GM12875 (cell line): Measurements from ENCODE around the gene SANBR.

ENCODE experiments used
- H3K4me3 ChIP-seq: one replicate; pipeline ENCODE4 v1.5.1; 2011; ENCODE audit warnings: low read depth, low read length, control low read depth
- TF ChIP-seq, protein P1 (sequence below): IDR thresholded peaks from 2 replicates; pipeline ENCODE4 v1.5.1; 2011; ENCODE audit warnings: low read depth, mild to moderate bottlenecking, control low read depth, inconsistent platforms, low read length, moderate library complexity, borderline replicate concordance; ENCODE audit not compliant: insufficient read depth

Gene SANBR

DNA sequence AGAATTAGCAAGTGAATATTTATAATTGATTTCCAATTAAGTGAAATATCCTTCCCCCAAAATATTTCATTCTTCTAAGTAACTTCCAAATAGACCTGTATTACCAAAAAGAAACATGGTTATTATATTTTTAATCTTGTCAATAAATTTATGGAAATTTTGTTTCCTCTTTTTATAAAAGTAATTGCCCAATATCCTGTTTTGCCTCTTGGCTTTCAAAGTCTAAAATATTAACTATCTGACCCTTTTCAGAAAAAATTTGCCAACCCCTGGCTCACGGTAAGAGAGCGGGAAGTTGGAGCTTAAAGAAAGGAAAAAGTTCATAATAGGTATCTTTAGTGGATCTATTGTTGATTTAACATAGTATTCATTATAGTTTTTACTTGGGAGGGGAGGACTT is 20.4 kb upstream of the SANBR start:
- TF ChIP-seq, protein P1, sequence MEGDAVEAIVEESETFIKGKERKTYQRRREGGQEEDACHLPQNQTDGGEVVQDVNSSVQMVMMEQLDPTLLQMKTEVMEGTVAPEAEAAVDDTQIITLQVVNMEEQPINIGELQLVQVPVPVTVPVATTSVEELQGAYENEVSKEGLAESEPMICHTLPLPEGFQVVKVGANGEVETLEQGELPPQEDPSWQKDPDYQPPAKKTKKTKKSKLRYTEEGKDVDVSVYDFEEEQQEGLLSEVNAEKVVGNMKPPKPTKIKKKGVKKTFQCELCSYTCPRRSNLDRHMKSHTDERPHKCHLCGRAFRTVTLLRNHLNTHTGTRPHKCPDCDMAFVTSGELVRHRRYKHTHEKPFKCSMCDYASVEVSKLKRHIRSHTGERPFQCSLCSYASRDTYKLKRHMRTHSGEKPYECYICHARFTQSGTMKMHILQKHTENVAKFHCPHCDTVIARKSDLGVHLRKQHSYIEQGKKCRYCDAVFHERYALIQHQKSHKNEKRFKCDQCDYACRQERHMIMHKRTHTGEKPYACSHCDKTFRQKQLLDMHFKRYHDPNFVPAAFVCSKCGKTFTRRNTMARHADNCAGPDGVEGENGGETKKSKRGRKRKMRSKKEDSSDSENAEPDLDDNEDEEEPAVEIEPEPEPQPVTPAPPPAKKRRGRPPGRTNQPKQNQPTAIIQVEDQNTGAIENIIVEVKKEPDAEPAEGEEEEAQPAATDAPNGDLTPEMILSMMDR, result no peak
- H3K4me3 ChIP-seq, result no peak overlapping the region

GRCh38 chr2:61045999-61046398 is 19.7 kb upstream of the SANBR start:
- TF ChIP-seq, protein P1, result no peak

DNA sequence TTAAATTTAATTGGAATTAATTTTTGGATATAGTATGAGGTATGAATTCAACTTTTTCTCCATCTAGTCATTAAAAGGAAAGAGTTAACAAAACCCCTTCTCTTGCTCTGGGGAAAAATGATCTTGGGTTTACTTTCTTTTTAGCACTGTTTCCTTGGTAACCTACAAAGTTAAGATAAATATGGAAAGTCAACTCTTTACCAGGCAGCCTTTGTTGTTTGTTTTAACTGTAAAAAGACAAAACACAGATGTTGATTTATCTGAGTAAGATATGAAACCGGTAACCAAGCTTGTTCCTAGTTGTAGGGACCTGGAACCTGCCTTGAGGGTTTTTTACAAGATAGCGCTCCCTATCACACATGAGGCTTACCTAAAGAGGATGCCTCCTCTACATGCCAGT is 10.1 kb upstream of the SANBR start:
- TF ChIP-seq, protein P1, result no peak
- H3K4me3 ChIP-seq, result no peak overlapping the region

More at GRCh38 chr2:61045999-61046398, 19.7 kb upstream of the SANBR start:
- no peak overlapping the region for H3K4me3 ChIP-seq

- no peak overlapping the region for H3K4me3 ChIP-seq
- TF ChIP-seq, protein P1, result no peak
Observed at GRCh38 chr2:61057562-61057961, 8.1 kb upstream of the SANBR start.

GRCh38 chr2:61059382-61059781 is 6.3 kb upstream of the SANBR start:
- TF ChIP-seq, protein P1, result no peak

GRCh38 chr2:61074100-61074499 is 8.4 kb downstream of the SANBR start:
- no peak overlapping the region for H3K4me3 ChIP-seq
- TF ChIP-seq, protein P1, result no peak

More at GRCh38 chr2:61059382-61059781, 6.3 kb upstream of the SANBR start:
- H3K4me3 ChIP-seq, result no peak overlapping the region

DNA sequence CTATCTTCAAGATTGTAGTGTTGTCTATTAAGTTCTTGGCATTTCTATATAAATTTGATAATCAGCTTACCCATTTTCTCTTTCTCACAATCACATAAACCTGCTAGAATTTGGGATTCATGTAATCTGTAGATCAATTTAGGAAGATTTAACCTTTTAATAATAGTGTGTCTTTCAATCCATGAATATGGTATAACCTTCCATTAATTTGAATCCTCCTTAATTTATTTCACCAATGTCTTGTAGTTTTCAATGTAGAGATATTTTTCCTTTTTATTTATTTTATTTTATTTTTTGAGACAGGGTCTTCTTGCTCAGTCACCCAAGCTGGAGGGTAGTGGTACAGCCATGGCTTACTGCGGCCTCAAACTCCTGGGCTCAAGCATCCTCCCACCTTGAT is 20.2 kb downstream of the SANBR start:
- TF ChIP-seq, protein P1, result no peak
- H3K4me3 ChIP-seq, result no peak overlapping the region
